OCI-M1 (cell line): ENCODE measurements around the gene RPL15.

ENCODE experiments used
- DNase-seq: peaks from one replicate; lab custom pipeline; 2025; lab: John Stamatoyannopoulos, UW

The RPL15 gene

DNA sequence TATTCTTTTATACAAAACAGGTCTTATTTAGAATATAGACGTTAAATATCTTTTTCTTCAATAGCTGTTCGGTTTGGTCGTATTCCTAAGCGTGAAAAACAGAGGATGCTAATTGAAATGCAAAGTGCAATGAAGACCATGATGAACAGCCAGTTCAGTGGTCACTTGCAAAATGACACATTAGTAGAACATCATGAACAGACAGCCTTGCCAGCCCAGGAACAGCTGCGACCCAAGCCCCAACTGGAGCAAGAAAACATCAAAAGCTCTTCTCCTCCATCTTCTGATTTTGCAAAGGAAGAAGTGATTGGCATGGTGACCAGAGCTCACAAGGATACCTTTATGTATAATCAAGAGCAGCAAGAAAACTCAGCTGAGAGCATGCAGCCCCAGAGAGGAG, 45.0 kb downstream of the RPL15 start:
- DNase-seq = no peak

DNA sequence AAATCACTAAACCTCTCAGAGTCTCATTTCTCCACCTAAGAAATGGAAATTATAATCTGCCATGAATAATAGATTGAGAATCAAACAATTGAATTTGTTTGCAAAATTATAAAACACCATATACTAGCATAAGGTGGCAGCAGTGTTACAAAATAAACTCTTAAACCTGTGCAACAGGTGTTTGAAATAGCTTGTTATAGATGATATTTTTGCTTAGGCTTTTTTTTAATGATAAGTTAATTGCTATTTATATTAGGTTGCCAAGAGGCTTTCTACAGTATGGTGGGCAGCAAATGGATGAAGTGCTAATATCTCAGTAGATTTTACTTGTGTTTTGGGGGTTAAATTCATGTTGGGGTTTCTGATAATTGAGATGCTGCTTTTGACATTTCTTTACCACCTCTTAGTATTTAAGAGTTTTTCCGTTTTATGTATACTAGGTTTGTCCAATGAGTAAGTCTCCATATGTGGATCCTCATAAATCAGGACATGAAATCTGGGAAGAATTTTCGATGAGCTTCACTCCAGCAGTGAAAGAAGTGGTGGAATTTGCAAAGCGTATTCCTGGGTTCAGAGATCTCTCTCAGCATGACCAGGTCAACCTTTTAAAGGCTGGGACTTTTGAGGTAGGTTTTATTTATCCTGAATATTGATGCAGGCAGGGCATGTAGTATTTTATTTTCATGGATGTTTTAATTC, 47.8 kb downstream of the RPL15 start:
- no peak for DNase-seq

GRCh38 chr3:23966328-23966727, 49.4 kb downstream of the RPL15 start:
- DNase-seq = no peak

DNA sequence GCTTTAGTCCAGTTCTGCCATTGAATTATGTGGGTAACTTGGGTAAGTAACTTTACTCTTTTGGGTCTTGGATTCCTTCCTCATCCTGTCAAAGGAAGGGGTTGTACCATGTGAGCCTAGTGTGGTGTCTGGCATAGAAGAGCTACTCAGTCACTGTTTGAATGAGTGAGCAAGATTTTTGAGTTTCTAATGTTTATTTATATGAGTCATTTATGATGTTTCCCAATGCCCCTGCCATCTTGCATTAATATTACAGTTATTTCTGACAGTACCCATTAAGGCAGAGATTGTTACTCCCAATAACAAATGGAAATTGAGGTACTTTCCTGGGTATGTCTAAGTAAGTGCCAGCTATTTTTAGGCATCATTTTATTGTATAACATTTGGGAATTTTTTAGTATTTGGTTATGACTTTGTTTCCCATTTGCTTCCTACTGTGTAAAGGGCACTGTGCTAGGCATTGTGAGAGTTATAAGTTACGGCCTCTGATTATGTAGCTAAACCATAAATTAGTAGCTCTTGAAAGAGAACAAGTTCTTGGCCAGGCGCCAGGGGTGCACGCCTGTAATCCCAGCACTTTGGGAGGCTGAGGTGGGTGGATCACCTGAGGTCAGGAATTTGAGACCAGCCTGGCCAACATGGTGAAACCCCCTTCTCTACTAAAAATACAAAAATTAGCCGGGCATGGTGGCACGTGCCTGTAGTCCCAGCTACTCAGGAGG, 51.7 kb downstream of the RPL15 start:
- DNase-seq = no peak

DNA sequence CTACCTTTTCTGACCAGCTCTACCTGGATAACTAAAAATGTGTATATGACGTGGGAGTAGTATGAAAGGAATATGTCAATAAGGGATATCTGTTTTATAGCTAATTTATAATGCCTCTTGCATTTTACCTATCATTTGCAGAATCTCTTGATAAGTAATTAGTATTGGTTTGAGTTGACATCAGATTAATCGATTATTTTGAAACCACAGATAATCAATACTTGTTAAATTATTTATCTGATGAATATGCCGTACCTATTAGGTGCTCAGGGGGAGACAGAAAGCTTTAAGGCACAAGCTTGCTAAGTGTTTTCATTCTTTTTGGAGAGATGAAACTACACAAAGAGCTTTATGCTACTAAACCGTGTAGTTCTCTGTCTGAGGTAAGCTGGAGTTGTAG, 52.5 kb downstream of the RPL15 start:
- no peak for DNase-seq
